HepG2 (cell line): ENCODE data around the gene SYNPO. TPM values are rescaled to one million over a fixed set of nuclear protein-coding genes. Genes with fewer than 3 reads are reported as not detected.

Experiments used
- ATAC-seq: fragments of 200-7000 bp; cut with Tn5 transposase; 3 replicates; pipeline ENCODE4 v1.9.1; 2020; ENCODE audit warnings: mild to moderate bottlenecking, moderate library complexity
- BruUV-seq: library from RNA; stranded (reverse); fragments of 400-500 nt; replicated peaks from 2 replicates; lab custom pipeline; 2021; lab: Mats Ljungman, UMichigan
- CTCF ChIA-PET: fragments of 300-600 bp; formaldehyde crosslinking; extraction: SDS; loops from one replicate; lab custom pipeline; 2021; ENCODE audit warnings: low total read pairs, inconsistent platforms, low intra/inter-chr PET ratio; lab: Yijun Ruan, JAX
- POLR2A ChIA-PET: fragments of 350-600 bp; sonication (Branson Sonifier 250); formaldehyde crosslinking; loops from one replicate; lab custom pipeline; 2020; ENCODE audit warnings: antibody characterized with exemption, inconsistent platforms; lab: Yijun Ruan, JAX
- DNase-seq: peaks from one replicate; pipeline ENCODE4 v3.0.0-alpha.2; 2015; ENCODE audit warnings: low spot score
- FAIRE-seq: peaks from 3 replicates; lab custom pipeline; 2011; peaks lifted over from hg19 to GRCh38; lab: Jason Lieb, UNC
- H2AFZ ChIP-seq: one replicate; pipeline ENCODE4 v1.6.1; 2011; ENCODE audit warnings: low read length, inconsistent platforms
- H3K27ac ChIP-seq: fragments of 300-600 bp; 3 replicates; pipeline ENCODE4 v1.8.0; 2011; ENCODE audit warnings: mixed run types, mild to moderate bottlenecking, mixed read lengths, low read length, inconsistent platforms; ENCODE audit not compliant: insufficient read depth; ENCODE audit errors: extremely low read length
- H3K27me3 ChIP-seq, 2 experiments: fragments of 200-600 bp in 1 of 2; 2 replicates in 1 of 2; 3 replicates in 1 of 2; pipeline versions ENCODE4 v1.6.0 to v1.8.0; 2011; ENCODE audit warnings: low read length in 2 of 2, mild to moderate bottlenecking in 2 of 2, moderate library complexity in 2 of 2, inconsistent platforms in 1 of 2; ENCODE audit not compliant: insufficient read depth in 2 of 2, control insufficient read depth in 1 of 2
- H3K36me3 ChIP-seq, 2 experiments: fragments of 200-600 bp in 1 of 2; replicated peaks in 1 of 2; 2 replicates in 1 of 2; 3 replicates in 1 of 2; pipeline versions ENCODE4 v1.5.1 to v1.8.0; 2011; ENCODE audit warnings: low read length in 2 of 2, inconsistent platforms in 1 of 2; ENCODE audit not compliant: insufficient read depth in 2 of 2, control insufficient read depth in 1 of 2
- H3K4me1 ChIP-seq: 2 replicates; pipeline ENCODE4 v1.5.1; 2012; ENCODE audit warnings: low read length, inconsistent platforms; ENCODE audit not compliant: insufficient read depth
- H3K4me2 ChIP-seq: 2 replicates; pipeline ENCODE4 v1.6.0; 2011; ENCODE audit warnings: low read depth, low read length, inconsistent platforms
- H3K4me3 ChIP-seq, 3 experiments: fragments of 200-600 bp in 1 of 3; sonication (generic), shearing (Covaris generic) in 1 of 3; replicated peaks in 1 of 3; 2 replicates each; pipeline ENCODE4 v1.5.1; 2011 to 2016; ENCODE audit warnings: low read length in 3 of 3, inconsistent platforms in 2 of 3, low read depth in 2 of 3, mild to moderate bottlenecking in 2 of 3, control low read depth in 1 of 3, mixed read lengths in 1 of 3; ENCODE audit not compliant: insufficient read depth in 1 of 3
- H3K79me2 ChIP-seq: one replicate; pipeline ENCODE4 v1.6.1; 2011; ENCODE audit warnings: low read length, inconsistent platforms; ENCODE audit not compliant: insufficient read depth
- H3K9ac ChIP-seq: 2 replicates; pipeline ENCODE4 v1.6.0; 2011; ENCODE audit warnings: mild to moderate bottlenecking, low read depth, low read length, inconsistent platforms; ENCODE audit not compliant: insufficient read depth
- H3K9me3 ChIP-seq: 2 replicates; pipeline ENCODE4 v1.5.1; 2012; ENCODE audit warnings: mild to moderate bottlenecking, low read length
- H4K20me1 ChIP-seq: 2 replicates; pipeline ENCODE4 v1.6.0; 2011; ENCODE audit warnings: inconsistent platforms, mild to moderate bottlenecking, low read length, moderate library complexity; ENCODE audit not compliant: insufficient read depth
- CBFB ChIP-seq: sonication (generic); formaldehyde crosslinking; IDR thresholded peaks from 2 replicates; pipeline ENCODE4 v1.4.0; 2020; ENCODE audit warnings: missing genetic modification reagents
- EHMT2 ChIP-seq: fragments of 200-600 bp; sonication (generic); IDR thresholded peaks from 2 replicates; pipeline ENCODE4 v1.7.0; 2017; ENCODE audit warnings: antibody characterized with exemption, low read depth, low read length, borderline replicate concordance
- GFI1 ChIP-seq: sonication (generic); formaldehyde crosslinking; IDR thresholded peaks from 2 replicates; pipeline ENCODE4 v1.5.0; 2020; ENCODE audit warnings: missing genetic modification reagents, mild to moderate bottlenecking, borderline replicate concordance
- MYNN ChIP-seq: sonication (generic); formaldehyde crosslinking; IDR thresholded peaks from 2 replicates; pipeline ENCODE4 v1.4.0; 2020; ENCODE audit warnings: mild to moderate bottlenecking, low read depth, missing genetic modification reagents
- PHF5A ChIP-seq: IDR thresholded peaks from one replicate; pipeline ENCODE4 v1.6.1; 2018; ENCODE audit warnings: low read depth, missing genetic modification reagents; ENCODE audit not compliant: unreplicated experiment
- PREB ChIP-seq: sonication (generic); formaldehyde crosslinking; IDR thresholded peaks from 2 replicates; pipeline ENCODE4 v1.4.0; 2020; ENCODE audit warnings: missing genetic modification reagents
- REL ChIP-seq: sonication (generic); formaldehyde crosslinking; conservative IDR thresholded peaks from 2 replicates; pipeline ENCODE4 v1.8.0; 2022; ENCODE audit warnings: mild to moderate bottlenecking, missing genetic modification reagents, moderate library complexity
- RNF2 ChIP-seq: fragments of 450-650 bp; conservative IDR thresholded peaks from 2 replicates; pipeline ENCODE4 v1.6.1; 2016; ENCODE audit warnings: low read depth
- ZFP36L1 ChIP-seq: sonication (generic); formaldehyde crosslinking; IDR thresholded peaks from 2 replicates; pipeline ENCODE4 v1.8.0; 2022; ENCODE audit warnings: mild to moderate bottlenecking, missing genetic modification reagents, moderate library complexity
- ZNF616 ChIP-seq: sonication (generic); formaldehyde crosslinking; IDR thresholded peaks from 2 replicates; pipeline ENCODE4 v1.5.0; 2020; ENCODE audit warnings: low read depth, mild to moderate bottlenecking, missing genetic modification reagents
- ZNF776 ChIP-seq: sonication (generic); formaldehyde crosslinking; IDR thresholded peaks from 2 replicates; pipeline ENCODE4 v1.4.0; 2020; ENCODE audit warnings: mild to moderate bottlenecking, missing genetic modification reagents
- ZNF850 ChIP-seq: sonication (generic); formaldehyde crosslinking; conservative IDR thresholded peaks from 2 replicates; pipeline ENCODE4 v1.9.0; 2021; ENCODE audit warnings: mild to moderate bottlenecking, missing genetic modification reagents
- WGBS: methylation state at CpG from one replicate; pipeline ENCODE4 v1.1.6; 2017; ENCODE audit warnings: low lambda C conversion rate; 5-methylcytosine and 5-hydroxymethylcytosine counted together
- in situ Hi-C: cut with HindIII; loops from 2 replicates; pipeline ENCODE4 v1.10.0; 2017; ENCODE audit warnings: low pct_unique_long_range_greater_than_20kb; ENCODE audit not compliant: extremely low pct_ligation_motif_present
- intact Hi-C: fragments of 100-400 bp; cut with micrococcal nuclease; formaldehyde crosslinking; loops from one replicate; pipeline ENCODE4 v1.10.0; 2022; ENCODE audit not compliant: unreplicated experiment
- polyA plus RNA-seq, 8 experiments: library from polyadenylated mRNA; depleted of rRNA in 3 of 8; stranded (reverse) in 7 of 8; unstranded in 1 of 8; fragments of >200 nt; fragmentation: Illumina TruSeq in 4 of 8; extraction: Trizol in 4 of 8; gene quantifications; 2 replicates each; pipeline versions ENCODE4 v1.2.1 to v1.2.3, GENCODE V29; 2011 to 2016; ENCODE audit warnings: low read depth in 4 of 8, missing spikeins in 1 of 8, mixed read lengths in 1 of 8; ENCODE audit not compliant: insufficient read depth in 1 of 8
- total RNA-seq, 5 experiments: library from RNA; depleted of rRNA; stranded (reverse); fragments of >200 nt; fragmentation: Illumina TruSeq; extraction: Trizol; gene quantifications; 2 replicates each; pipeline ENCODE4 v1.2.3, GENCODE V29; 2016; ENCODE audit warnings: low read depth in 1 of 5
- TF ChIP-seq, protein P1 (sequence below): sonication (generic); formaldehyde crosslinking; IDR thresholded peaks from 2 replicates; pipeline ENCODE4 v1.8.0; 2023; ENCODE audit warnings: mild to moderate bottlenecking, missing genetic modification reagents

The SYNPO gene
- total and polyA plus RNA-seq, 2 of the 13 experiments (the other 11 are each of a cell fraction or from before 2014, with no cell fraction given), result 0.09 to 0.30 TPM

DNA sequence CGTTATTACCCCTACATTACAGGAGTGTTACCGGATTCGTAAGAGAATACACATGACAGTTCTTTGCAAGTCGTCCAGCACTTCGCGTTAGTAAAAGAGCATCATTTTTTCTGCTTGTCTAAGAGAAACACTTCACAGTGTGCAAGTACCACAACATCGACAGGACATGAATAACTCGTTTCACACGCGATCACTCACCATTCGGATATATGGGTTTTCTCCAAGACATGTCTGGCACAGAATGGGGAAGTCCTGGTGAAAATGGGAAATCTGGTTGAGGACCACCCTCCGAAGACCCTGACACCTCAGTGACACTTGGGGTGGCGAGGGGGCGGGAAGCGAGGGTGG lies 59.8 kb downstream of the SYNPO start:
- FAIRE-seq (no peak), ATAC-seq (peak; percentile 16; the same call in 1 of the 3 replicates), DNase-seq (no peak)
- Histone ChIP-seq H3K79me2 (peaks cover 22% of the 10 kb centered on the region), H3K4me2 (peak overlapping the region; percentile 88), H3K36me3 (peaks cover 18 to 34% of the 10 kb centered on the region in 2 experiments), H3K4me1 (peaks cover 21% of the 10 kb centered on the region), H2AFZ (no peak overlapping the region), H3K27ac (peak overlapping the region; percentile 84), H4K20me1 (no peaks in the 10 kb centered on the region), H3K9ac (peak overlapping the region; percentile 95), H3K4me3 (peak overlapping the region; percentile 97 to 100 (median 99)), H3K27me3 (no peaks in the 10 kb centered on the region; a peak in 1 of 5 replicates), H3K9me3 (no peaks in the 10 kb centered on the region)
- no TSS peak for BruUV-seq
- POLR2A ChIA-PET, result interaction anchor here (0.8 to 2.0 kb wide), 13 partner anchors 8 to 250 kb away, joined by 3 to 23 read pairs (median 4); partner anchors contain the start of genes DCTN4, IRGM and SMIM3
- no peak for TF ChIP-seq PHF5A (CRISPR knock-in tag)
- TF ChIP-seq CBFB, result no peak
- TF ChIP-seq ZFP36L1 (CRISPR knock-in tag), result 0 out of 2 replicates have a peak, but pooled peaks have one; percentile 21
- no peak for TF ChIP-seq MYNN (CRISPR knock-in tag)
- 0 out of 2 replicates have a peak, but pooled peaks have one; percentile 17 for TF ChIP-seq ZNF616 (CRISPR knock-in tag)
- TF ChIP-seq GFI1, result 0 out of 2 replicates have a peak, but pooled peaks have one; percentile 7
- TF ChIP-seq, protein P1, sequence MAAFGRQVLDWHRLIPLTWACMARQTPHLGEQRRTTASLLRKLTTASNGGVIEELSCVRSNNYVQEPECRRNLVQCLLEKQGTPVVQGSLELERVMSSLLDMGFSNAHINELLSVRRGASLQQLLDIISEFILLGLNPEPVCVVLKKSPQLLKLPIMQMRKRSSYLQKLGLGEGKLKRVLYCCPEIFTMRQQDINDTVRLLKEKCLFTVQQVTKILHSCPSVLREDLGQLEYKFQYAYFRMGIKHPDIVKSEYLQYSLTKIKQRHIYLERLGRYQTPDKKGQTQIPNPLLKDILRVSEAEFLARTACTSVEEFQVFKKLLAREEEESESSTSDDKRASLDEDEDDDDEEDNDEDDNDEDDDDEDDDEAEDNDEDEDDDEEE (CRISPR knock-in tag), result 0 out of 2 replicates have a peak, but pooled peaks have one; percentile 26
- TF ChIP-seq RNF2, result no peak
- TF ChIP-seq REL (CRISPR knock-in tag), result 0 out of 2 replicates have a peak, but pooled peaks have one; percentile 5
- TF ChIP-seq ZNF776, result no peak
- no peak for TF ChIP-seq ZNF850 (CRISPR knock-in tag)
- no peak for TF ChIP-seq EHMT2
- TF ChIP-seq PREB (CRISPR knock-in tag), result no peak
- 6% methylated on average over 15 of the region's 15 CpGs for WGBS
- in situ Hi-C loops (no loop called here), intact Hi-C loops (loop anchor here (1.0 to 2.0 kb wide), 2 partner anchors 79 to 139 kb away; no protein-coding TSS in a partner anchor)
- CTCF ChIA-PET, result interaction anchor here (1.1 kb wide), 1 partner anchor 138 kb away, joined by 5 read pairs; no protein-coding TSS in a partner anchor
